Endothelial cell (in vitro differentiated cells): Measurements from ENCODE around the gene ZNF606. TPM values are rescaled to one million over a fixed set of nuclear protein-coding genes. Genes with fewer than 3 reads are reported as not detected.

Source experiments
- DNase-seq: peaks from one replicate; pipeline ENCODE4 v3.0.0; 2021; ENCODE audit warnings: low spot score
- H3K27ac Mint-ChIP-seq: one replicate; pipeline ENCODE4 v1.8.0; 2021; ENCODE audit warnings: mixed read lengths, inconsistent platforms; ENCODE audit not compliant: unreplicated experiment
- H3K27me3 Mint-ChIP-seq: one replicate; pipeline ENCODE4 v1.8.0; 2021; ENCODE audit warnings: mild to moderate bottlenecking, moderate library complexity, mixed read lengths, inconsistent platforms; ENCODE audit not compliant: unreplicated experiment
- H3K36me3 Mint-ChIP-seq: one replicate; pipeline ENCODE4 v1.8.0; 2021; ENCODE audit warnings: mild to moderate bottlenecking, low read depth, mixed read lengths, inconsistent platforms; ENCODE audit not compliant: unreplicated experiment
- H3K4me1 Mint-ChIP-seq: one replicate; pipeline ENCODE4 v1.8.0; 2021; ENCODE audit warnings: mild to moderate bottlenecking, mixed read lengths, inconsistent platforms; ENCODE audit not compliant: unreplicated experiment
- H3K4me3 Mint-ChIP-seq: one replicate; pipeline ENCODE4 v1.8.0; 2021; ENCODE audit warnings: mild to moderate bottlenecking, mixed read lengths, inconsistent platforms; ENCODE audit not compliant: unreplicated experiment
- H3K9me3 Mint-ChIP-seq: one replicate; pipeline ENCODE4 v1.8.0; 2021; ENCODE audit warnings: mixed read lengths, inconsistent platforms; ENCODE audit not compliant: unreplicated experiment
- total RNA-seq: library from RNA; stranded (reverse); fragmentation: NEBNext Ultra II Directional; extraction: Animal tissue kit (Norgen Biotek cat#: 25700); gene quantifications from one replicate; pipeline ENCODE4 v1.2.1, GENCODE V29; 2021; ENCODE audit not compliant: unreplicated experiment
- TF ChIP-seq, protein P1 (sequence below): fragments of 200-600 bp; sonication (generic); IDR thresholded peaks from one replicate; pipeline ENCODE4 v1.5.0; 2021; ENCODE audit warnings: antibody characterized with exemption; ENCODE audit not compliant: unreplicated experiment

The ZNF606 gene
- total RNA-seq, 1 donor from 2014 or later = 22.3 TPM

DNA sequence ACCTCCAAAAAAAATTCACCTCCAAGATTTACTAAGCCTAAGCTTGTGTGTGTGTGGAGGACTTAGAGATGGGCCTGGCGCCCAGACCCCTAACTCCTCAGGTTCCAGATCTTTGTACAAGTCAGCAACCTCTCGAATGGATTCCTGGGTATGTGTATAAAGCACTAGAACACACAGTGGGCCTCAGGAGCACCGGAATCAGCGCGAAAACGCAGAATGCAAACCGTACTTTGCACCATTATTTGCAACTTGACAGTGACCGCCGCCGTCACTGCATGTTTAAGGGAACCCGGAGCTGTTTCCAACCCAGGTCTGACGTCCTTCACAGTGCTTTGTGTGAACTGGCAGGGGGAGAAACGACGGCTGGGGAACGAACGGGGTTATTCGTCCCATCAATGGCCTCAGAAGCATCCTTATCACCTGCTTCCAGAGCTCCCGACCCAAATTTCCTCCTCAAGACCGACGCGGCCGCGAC, 688 bp downstream of the ZNF606 start:
- Mint-ChIP-seq H3K9me3 (peaks cover 51% of the 10 kb centered on the region), H3K27me3 (peaks cover 16% of the 10 kb centered on the region), H3K36me3 (peaks cover 89% of the 10 kb centered on the region), H3K27ac (peak overlapping the region; percentile 61), H3K4me1 (peaks cover 15% of the 10 kb centered on the region), H3K4me3 (peak overlapping the region; percentile 93)
- TF ChIP-seq, protein P1, sequence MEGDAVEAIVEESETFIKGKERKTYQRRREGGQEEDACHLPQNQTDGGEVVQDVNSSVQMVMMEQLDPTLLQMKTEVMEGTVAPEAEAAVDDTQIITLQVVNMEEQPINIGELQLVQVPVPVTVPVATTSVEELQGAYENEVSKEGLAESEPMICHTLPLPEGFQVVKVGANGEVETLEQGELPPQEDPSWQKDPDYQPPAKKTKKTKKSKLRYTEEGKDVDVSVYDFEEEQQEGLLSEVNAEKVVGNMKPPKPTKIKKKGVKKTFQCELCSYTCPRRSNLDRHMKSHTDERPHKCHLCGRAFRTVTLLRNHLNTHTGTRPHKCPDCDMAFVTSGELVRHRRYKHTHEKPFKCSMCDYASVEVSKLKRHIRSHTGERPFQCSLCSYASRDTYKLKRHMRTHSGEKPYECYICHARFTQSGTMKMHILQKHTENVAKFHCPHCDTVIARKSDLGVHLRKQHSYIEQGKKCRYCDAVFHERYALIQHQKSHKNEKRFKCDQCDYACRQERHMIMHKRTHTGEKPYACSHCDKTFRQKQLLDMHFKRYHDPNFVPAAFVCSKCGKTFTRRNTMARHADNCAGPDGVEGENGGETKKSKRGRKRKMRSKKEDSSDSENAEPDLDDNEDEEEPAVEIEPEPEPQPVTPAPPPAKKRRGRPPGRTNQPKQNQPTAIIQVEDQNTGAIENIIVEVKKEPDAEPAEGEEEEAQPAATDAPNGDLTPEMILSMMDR = no peak
- no peak for DNase-seq

DNA sequence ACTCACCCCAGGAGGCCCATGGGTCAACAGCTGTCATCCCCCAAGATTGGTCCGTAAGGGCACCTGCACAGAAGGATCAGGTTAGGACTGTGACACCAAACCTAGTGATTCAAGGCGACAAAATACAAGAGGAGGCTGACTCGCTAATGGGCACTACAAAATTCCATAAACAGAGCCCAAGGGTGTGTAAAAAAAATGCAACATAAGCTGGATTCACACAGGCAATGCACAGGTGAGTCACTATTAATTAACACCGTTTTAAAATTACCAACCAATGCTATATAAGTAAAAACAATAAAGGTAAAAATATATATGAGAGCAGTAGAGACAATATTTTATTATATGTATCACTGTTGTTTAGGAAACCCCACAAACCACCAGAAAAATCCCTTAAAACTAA, 1.9 kb downstream of the ZNF606 start:
- Mint-ChIP-seq H3K9me3 (peaks cover 46% of the 10 kb centered on the region), H3K4me3 (peak overlapping the region; percentile 93), H3K27me3 (peaks cover 16% of the 10 kb centered on the region), H3K36me3 (peaks cover 90% of the 10 kb centered on the region), H3K27ac (no peak overlapping the region), H3K4me1 (peaks cover 15% of the 10 kb centered on the region)
- no peak for DNase-seq
- TF ChIP-seq, protein P1 = no peak

DNA sequence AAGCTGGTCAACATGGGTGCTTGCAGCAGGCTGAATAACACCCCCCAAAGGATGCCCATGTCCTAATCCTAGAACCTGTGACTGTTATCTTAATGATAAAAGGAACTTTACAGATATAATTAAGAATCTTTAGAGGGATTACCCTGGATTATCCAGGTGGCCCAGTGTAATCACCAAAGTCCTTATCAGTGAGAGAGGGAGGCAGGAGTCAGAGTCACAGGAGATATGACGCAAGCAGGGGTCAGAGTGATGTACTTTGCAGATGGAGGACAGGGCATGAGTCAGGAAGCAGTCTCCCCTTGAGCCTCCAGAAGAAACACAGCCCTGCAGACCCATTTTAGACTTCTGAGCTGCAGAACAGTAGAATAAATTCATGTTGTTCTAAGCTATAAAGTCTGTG, 9.8 kb downstream of the ZNF606 start:
- H3K4me1 Mint-ChIP-seq = no peaks in the 10 kb centered on the region
- H3K27me3 Mint-ChIP-seq = peaks cover 14% of the 10 kb centered on the region
- H3K36me3 Mint-ChIP-seq = peaks cover 89% of the 10 kb centered on the region
- DNase-seq = no peak
- peaks cover 52% of the 10 kb centered on the region for H3K9me3 Mint-ChIP-seq
- H3K4me3 Mint-ChIP-seq = peak overlapping the region; percentile 67
- no peak overlapping the region for H3K27ac Mint-ChIP-seq
- TF ChIP-seq, protein P1 = no peak

DNA sequence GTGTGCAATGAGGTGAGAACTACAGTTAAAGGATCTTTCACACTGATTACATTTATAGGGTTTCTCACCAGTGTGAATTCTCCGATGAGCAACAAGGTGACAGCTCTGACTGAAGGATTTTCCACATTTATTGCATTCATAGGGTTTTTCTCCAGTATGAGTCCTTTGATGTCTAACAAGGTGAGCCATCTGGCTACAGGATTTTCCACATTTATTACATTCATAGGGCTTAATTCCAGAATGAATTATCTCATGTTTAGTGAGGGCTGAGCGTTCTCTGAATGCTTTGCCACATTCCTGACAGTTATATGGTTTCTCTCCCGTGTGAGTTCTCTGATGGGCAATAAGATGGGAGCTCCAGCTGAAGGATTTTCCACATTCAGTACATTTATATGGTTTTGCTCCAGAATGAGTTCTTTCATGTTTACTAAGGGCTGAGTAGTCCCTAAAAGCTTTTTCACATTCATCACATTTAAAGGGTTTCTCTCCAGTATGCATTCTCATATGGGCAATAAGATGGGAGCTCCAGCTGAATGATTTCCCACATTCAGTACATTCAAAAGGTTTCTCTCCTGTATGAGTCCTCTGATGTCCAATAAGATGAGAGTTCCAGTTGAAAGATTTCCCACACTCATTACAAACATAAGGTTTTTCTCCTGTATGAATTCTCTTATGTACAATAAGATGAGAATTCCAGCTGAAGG, 23.9 kb downstream of the ZNF606 start:
- DNase-seq = no peak
- peak overlapping the region; percentile 86 for H3K4me3 Mint-ChIP-seq

DNA sequence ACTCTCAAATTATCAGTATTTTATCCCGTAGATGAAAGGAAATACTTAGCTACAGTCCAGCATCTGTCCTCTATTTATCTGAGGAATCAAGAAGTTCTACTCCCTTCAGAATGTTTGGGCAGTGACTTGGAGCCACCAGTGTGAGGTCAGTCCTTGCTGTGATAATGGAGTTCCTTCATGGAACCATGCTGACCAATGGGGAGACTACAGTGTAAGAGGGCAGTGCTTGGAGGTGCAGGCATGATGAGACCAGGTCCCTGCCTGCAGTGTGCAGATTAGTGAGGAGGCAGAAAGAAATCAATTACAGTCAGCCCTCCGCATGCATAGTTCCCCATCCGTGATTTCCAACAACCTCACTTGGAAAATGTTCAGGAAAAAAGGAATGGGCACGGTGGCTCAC, 28.2 kb downstream of the ZNF606 start, which contains the start of gene C19orf18:
TSS of gene C19orf18 (minus strand) at position 101 of the 400 bp plus-strand sequence. CDS start 102 bp downstream, outside the sequence.
- no peaks in the 10 kb centered on the region for H3K4me1 Mint-ChIP-seq
- H3K9me3 Mint-ChIP-seq = peaks cover 73% of the 10 kb centered on the region
- H3K36me3 Mint-ChIP-seq = peaks cover 74% of the 10 kb centered on the region
- H3K4me3 Mint-ChIP-seq = peak within 1 kb of the TSS; percentile 85
- no peak within 1 kb of the TSS for H3K27ac Mint-ChIP-seq
- DNase-seq = no peak
- peaks cover 4% of the 10 kb centered on the region for H3K27me3 Mint-ChIP-seq
- TF ChIP-seq, protein P1 = no peak

More for the DNA sequence above, 23.9 kb downstream of the ZNF606 start:
- H3K27me3 Mint-ChIP-seq = peaks cover 8% of the 10 kb centered on the region
- no peak overlapping the region for H3K27ac Mint-ChIP-seq
- H3K4me1 Mint-ChIP-seq = no peaks in the 10 kb centered on the region
- H3K9me3 Mint-ChIP-seq = peaks cover 92% of the 10 kb centered on the region
- TF ChIP-seq, protein P1 = no peak
- peaks cover 96% of the 10 kb centered on the region for H3K36me3 Mint-ChIP-seq
